ENCODE measurements around the gene RBCK1. TPM values are rescaled to one million over a fixed set of nuclear protein-coding genes. Genes with fewer than 3 reads are reported as not detected.

RBCK1 gene
- total RNA-seq, result 10 to 100 TPM; 34.9 to 62.0 (median 41.1) TPM
- 100 to 1,000 TPM; 130 to 148 TPM for polyA plus RNA-seq

- H3K36me3 ChIP-seq, result peaks cover 0 to 7% (median 0%) of the 10 kb centered on the region in 3 donors
- H3K4me1 ChIP-seq, result peaks cover 0 to 14% (median 8%) of the 10 kb centered on the region in 3 donors
- peak within 1 kb of the TSS; percentile 59 to 100 (median 86) for H3K4me3 ChIP-seq
- H3K9me3 ChIP-seq, result no peaks in the 10 kb centered on the region
- intact Hi-C loops (cut with DNase I), result no loop called here
- TF ChIP-seq CTCF (IDR thresholded peaks at IDR 0.05), result no peak
- ATAC-seq (peak; percentile 89 to 94 (median 90)), DNase-seq (peak; percentile 87 to 93 (median 88)), FAIRE-seq (no peak)
- 0% methylated on average over 42 to 80 of the region's 87 CpGs for WGBS, 2 donors
- H3K27ac ChIP-seq, result peak within 1 kb of the TSS; percentile 77 to 90 (median 86)
- no peaks in the 10 kb centered on the region for H3K27me3 ChIP-seq
These were observed at the start of gene RBCK1 for GRCh38 chr20:407953-408842. RBCK1 (plus strand) TSS chr20:408299; CDS start chr20:408758, 459 bp downstream.

DNA sequence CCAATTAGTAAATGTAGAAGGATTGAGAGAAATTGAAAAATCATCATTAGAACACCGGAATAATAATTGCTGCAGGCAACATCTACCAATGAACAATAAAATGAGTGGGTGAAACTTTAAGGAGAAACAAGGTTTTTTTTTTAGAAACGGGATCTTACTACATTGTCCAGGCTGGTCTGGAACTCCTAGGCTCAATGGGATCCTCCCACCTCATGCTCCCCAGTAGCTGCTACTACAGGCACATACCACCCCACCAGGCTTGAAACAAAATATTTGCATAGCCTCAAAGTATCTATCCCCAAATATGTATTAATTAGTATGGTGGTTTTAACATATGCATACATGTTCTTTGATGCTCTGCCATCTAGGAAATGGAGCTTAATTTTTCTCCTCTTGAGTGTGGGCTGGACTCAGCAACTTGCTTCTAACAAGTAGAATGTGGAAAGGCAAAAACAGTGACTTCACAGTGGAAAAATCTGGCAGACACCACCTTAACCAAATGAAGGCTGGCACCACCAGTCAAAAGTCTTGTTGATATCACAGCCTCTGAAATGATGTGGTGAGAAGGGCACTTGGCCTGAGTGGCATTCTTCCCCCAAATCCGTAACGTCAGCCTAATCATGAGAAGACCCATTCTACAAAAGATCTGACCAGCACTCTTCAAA lies 49.1 kb upstream of the RBCK1 start:
- intact Hi-C loops (cut with DNase I), result loop anchor here (10.0 kb wide), 3 partner anchors 76 to 286 kb away; no protein-coding TSS in a partner anchor
- TF ChIP-seq CTCF (IDR thresholded peaks at IDR 0.05), result no peak
- no peak for DNase-seq
- Histone ChIP-seq H3K36me3 (no peaks in the 10 kb centered on the region), H3K27me3 (no peaks in the 10 kb centered on the region), H3K27ac (no peak overlapping the region), H3K4me1 (no peaks in the 10 kb centered on the region), H3K4me3 (no peak overlapping the region), H3K9me3 (no peaks in the 10 kb centered on the region)
- no peak for FAIRE-seq
- WGBS, 2 donors, result 64 to 83% methylated on average over 4 of the region's 4 CpGs
- no peak for ATAC-seq

DNA sequence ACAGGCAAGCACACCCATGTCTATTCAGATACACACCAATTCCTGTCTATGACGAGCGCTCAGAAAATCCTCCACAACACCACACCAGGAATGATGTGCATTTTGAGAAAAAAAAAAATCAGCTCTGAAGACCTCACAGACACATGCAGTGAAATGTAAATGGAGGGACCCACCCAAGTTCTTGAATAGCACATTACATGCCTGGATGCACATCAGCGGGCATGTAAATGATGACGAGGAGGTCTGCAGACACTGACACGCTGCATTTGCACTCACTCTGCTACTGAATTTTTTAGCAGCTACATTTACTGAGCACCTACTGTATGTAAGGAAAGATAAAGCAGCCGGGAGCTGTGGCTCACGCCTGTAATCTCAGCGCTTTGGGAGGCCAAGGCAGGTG lies 46.5 kb upstream of the RBCK1 start:
- Histone ChIP-seq H3K4me3 (no peak overlapping the region), H3K9me3 (no peaks in the 10 kb centered on the region), H3K4me1 (peaks cover 0 to 6% (median 0%) of the 10 kb centered on the region in 3 donors), H3K27me3 (no peaks in the 10 kb centered on the region), H3K27ac (no peak overlapping the region), H3K36me3 (no peaks in the 10 kb centered on the region)
- no peak for ATAC-seq
- no peak for DNase-seq
- TF ChIP-seq CTCF (IDR thresholded peaks at IDR 0.05), result no peak
- intact Hi-C loops (cut with DNase I), result loop anchor here in 1 of 3 donors (10.0 kb wide), 1 partner anchor 373 kb away; no protein-coding TSS in a partner anchor
- 87 to 89% methylated on average over 8 of the region's 8 CpGs for WGBS, 2 donors
- FAIRE-seq, result no peak

- no peaks in the 10 kb centered on the region for H3K36me3 ChIP-seq
- intact Hi-C loops (cut with DNase I), result loop anchor here in 1 of 3 donors (10.0 kb wide), 1 partner anchor 372 kb away; no protein-coding TSS in a partner anchor
- no peak overlapping the region for H3K27ac ChIP-seq
- no peak for FAIRE-seq
- TF ChIP-seq CTCF (IDR thresholded peaks at IDR 0.05), result peak in 3 of 4 donors; percentile 23 to 37 (median 36)
- H3K9me3 ChIP-seq, result no peaks in the 10 kb centered on the region
- ATAC-seq, result peak; percentile 80 to 94 (median 92)
- WGBS, 2 donors, result 62 to 63% methylated on average over 13 of the region's 13 CpGs
- H3K4me3 ChIP-seq, result no peak overlapping the region
- DNase-seq, result peak; percentile 87 to 98 (median 92)
- peaks cover 0 to 6% (median 0%) of the 10 kb centered on the region in 3 donors for H3K4me1 ChIP-seq
- H3K27me3 ChIP-seq, result no peaks in the 10 kb centered on the region
These were observed 45.5 kb upstream of the RBCK1 start for GRCh38 chr20:362271-363254.
